ENCODE measurements around the gene C4BPB.

DNA sequence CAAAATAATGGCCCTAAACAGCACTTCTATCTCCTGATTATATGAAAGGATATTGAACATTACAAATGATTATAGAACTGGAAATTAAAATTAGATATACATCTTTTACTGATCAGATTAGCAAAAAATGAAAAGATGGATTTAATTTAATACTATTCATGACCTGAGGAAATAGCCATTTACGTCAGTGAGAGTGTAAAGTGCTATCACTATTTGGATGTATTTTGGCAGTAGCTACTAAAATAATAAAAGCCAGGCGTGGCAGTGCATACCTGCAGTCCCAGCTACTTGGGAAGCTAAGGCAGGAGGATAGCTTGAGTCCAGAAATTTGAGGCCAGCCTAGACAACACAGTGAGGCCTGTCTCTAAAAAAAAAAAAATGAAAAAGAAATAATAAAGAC, 5.3 kb downstream of the C4BPB start:
- TF ChIP-seq, protein P1, sequence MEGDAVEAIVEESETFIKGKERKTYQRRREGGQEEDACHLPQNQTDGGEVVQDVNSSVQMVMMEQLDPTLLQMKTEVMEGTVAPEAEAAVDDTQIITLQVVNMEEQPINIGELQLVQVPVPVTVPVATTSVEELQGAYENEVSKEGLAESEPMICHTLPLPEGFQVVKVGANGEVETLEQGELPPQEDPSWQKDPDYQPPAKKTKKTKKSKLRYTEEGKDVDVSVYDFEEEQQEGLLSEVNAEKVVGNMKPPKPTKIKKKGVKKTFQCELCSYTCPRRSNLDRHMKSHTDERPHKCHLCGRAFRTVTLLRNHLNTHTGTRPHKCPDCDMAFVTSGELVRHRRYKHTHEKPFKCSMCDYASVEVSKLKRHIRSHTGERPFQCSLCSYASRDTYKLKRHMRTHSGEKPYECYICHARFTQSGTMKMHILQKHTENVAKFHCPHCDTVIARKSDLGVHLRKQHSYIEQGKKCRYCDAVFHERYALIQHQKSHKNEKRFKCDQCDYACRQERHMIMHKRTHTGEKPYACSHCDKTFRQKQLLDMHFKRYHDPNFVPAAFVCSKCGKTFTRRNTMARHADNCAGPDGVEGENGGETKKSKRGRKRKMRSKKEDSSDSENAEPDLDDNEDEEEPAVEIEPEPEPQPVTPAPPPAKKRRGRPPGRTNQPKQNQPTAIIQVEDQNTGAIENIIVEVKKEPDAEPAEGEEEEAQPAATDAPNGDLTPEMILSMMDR (conservative IDR thresholded peaks at IDR 0.05), result no peak
- TF ChIP-seq ZFX (IDR thresholded peaks at IDR 0.05), result no peak

All from C4-2B (cell line).